H1 (cell line): ENCODE results near the gene VAMP3. TPM values are rescaled to one million over a fixed set of nuclear protein-coding genes. Genes with fewer than 3 reads are reported as not detected.

Experiments
- CTCF ChIA-PET: fragments of 300-600 bp; sonication (Branson Sonifier 250); formaldehyde crosslinking; loops from one replicate; lab custom pipeline; 2021; ENCODE audit not compliant: partially characterized antibody; lab: Charles Lee
- POLR2A ChIA-PET: fragments of 300-600 bp; sonication (Branson Sonifier 250); formaldehyde crosslinking; loops from one replicate; lab custom pipeline; 2021; ENCODE audit warnings: inconsistent platforms; ENCODE audit not compliant: partially characterized antibody; lab: Charles Lee
- DNase-seq, 2 experiments: peaks; one replicate each; pipeline versions ENCODE4 v3.0.0 to v3.0.0-alpha.2; 2010 to 2022; ENCODE audit warnings: low spot score in 2 of 2, low read depth in 1 of 2, mixed read lengths in 1 of 2
- FAIRE-seq: peaks from 2 replicates; lab custom pipeline; 2011; peaks lifted over from hg19 to GRCh38; lab: Jason Lieb, UNC
- H2AFZ ChIP-seq: 2 replicates; pipeline ENCODE4 v1.8.1; 2012; ENCODE audit warnings: low read length, inconsistent platforms
- H2AK5ac ChIP-seq: 2 replicates; pipeline ENCODE4 v1.6.1; 2013; ENCODE audit warnings: low read depth, low read length
- H2BK120ac ChIP-seq: replicated peaks from 2 replicates; pipeline ENCODE3; 2013; ENCODE audit warnings: low read depth, low read length, inconsistent platforms
- H2BK12ac ChIP-seq: 2 replicates; pipeline ENCODE4 v1.6.1; 2013; ENCODE audit warnings: low read depth, low read length
- H2BK15ac ChIP-seq: 2 replicates; pipeline ENCODE4 v1.6.1; 2013; ENCODE audit warnings: low read length
- H2BK20ac ChIP-seq: 2 replicates; pipeline ENCODE4 v1.6.1; 2013; ENCODE audit warnings: low read length
- H2BK5ac ChIP-seq: 2 replicates; pipeline ENCODE4 v1.6.1; 2013; ENCODE audit warnings: low read depth, low read length
- H3K14ac ChIP-seq: 2 replicates; pipeline ENCODE4 v1.6.1; 2013; ENCODE audit warnings: inconsistent platforms; ENCODE audit not compliant: insufficient read length
- H3K18ac ChIP-seq: 2 replicates; pipeline ENCODE4 v1.6.1; 2013; ENCODE audit warnings: low read length; ENCODE audit errors: extremely low read depth
- H3K23ac ChIP-seq: 2 replicates; pipeline ENCODE4 v1.6.1; 2013; ENCODE audit warnings: inconsistent platforms; ENCODE audit not compliant: insufficient read length
- H3K23me2 ChIP-seq: 2 replicates; pipeline ENCODE4 v1.6.1; 2013; ENCODE audit warnings: low read depth, low read length
- H3K27ac ChIP-seq: 2 replicates; pipeline ENCODE4 v1.6.1; 2011; ENCODE audit warnings: low read depth, low read length, inconsistent platforms
- H3K27me3 ChIP-seq, 4 experiments: replicated peaks in 1 of 4; 1 replicate in 1 of 4; 2 replicates in 3 of 4; pipeline versions ENCODE4 v1.6.1 to v1.8.1; 2011 to 2013; ENCODE audit warnings: low read length in 3 of 4, mild to moderate bottlenecking in 3 of 4, inconsistent platforms in 2 of 4, mixed read lengths in 2 of 4, moderate library complexity in 1 of 4; ENCODE audit not compliant: control insufficient read depth in 3 of 4, insufficient read depth in 3 of 4; ENCODE audit errors: extremely low read depth in 1 of 4
- H3K36me3 ChIP-seq, 4 experiments: 2 replicates each; pipeline versions ENCODE4 v1.6.1 to v1.8.1; 2011 to 2013; ENCODE audit warnings: mild to moderate bottlenecking in 4 of 4, low read length in 3 of 4, moderate library complexity in 2 of 4, control low read depth in 1 of 4, inconsistent platforms in 1 of 4; ENCODE audit not compliant: insufficient read depth in 4 of 4, control insufficient read depth in 2 of 4
- H3K4ac ChIP-seq: replicated peaks from 2 replicates; pipeline ENCODE3; 2013; ENCODE audit warnings: low read length, low read depth, mixed read lengths, inconsistent platforms; ENCODE audit not compliant: insufficient read length
- H3K4me1 ChIP-seq, 4 experiments: replicated peaks in 1 of 4; 1 replicate in 1 of 4; 2 replicates in 3 of 4; pipeline versions ENCODE4 v1.6.1 to v1.8.1; 2011 to 2013; ENCODE audit warnings: low read length in 3 of 4, inconsistent platforms in 2 of 4, mixed read lengths in 1 of 4; ENCODE audit not compliant: insufficient read depth in 4 of 4, control insufficient read depth in 3 of 4
- H3K4me2 ChIP-seq, 2 experiments: 2 replicates each; pipeline versions ENCODE4 v1.6.1 to v1.8.1; 2011 to 2013; ENCODE audit warnings: low read depth in 2 of 2, low read length in 2 of 2, control low read depth in 1 of 2, inconsistent platforms in 1 of 2, mild to moderate bottlenecking in 1 of 2; ENCODE audit not compliant: insufficient read depth in 1 of 2
- H3K4me3 ChIP-seq, 4 experiments: fragments of 200-600, 300-600 bp in 1 of 4; sonication (generic), shearing (Covaris generic), sonication (Bioruptor Twin) in 1 of 4; 2 replicates each; pipeline versions ENCODE4 v1.5.1 to v1.8.1; 2011 to 2016; ENCODE audit warnings: low read length in 4 of 4, low read depth in 3 of 4, control low read depth in 2 of 4, inconsistent platforms in 2 of 4, mild to moderate bottlenecking in 2 of 4, mixed read lengths in 1 of 4, moderate library complexity in 1 of 4; ENCODE audit not compliant: insufficient read depth in 2 of 4; ENCODE audit errors: extremely low read depth in 1 of 4
- H3K56ac ChIP-seq: replicated peaks from 2 replicates; pipeline ENCODE3; 2013; ENCODE audit warnings: low read depth, mild to moderate bottlenecking, mixed read lengths, low read length, inconsistent platforms; ENCODE audit not compliant: insufficient read length
- H3K79me1 ChIP-seq: 2 replicates; pipeline ENCODE4 v1.6.1; 2013; ENCODE audit warnings: low read depth, low read length, control low read depth
- H3K79me2 ChIP-seq, 2 experiments: 2 replicates each; pipeline versions ENCODE4 v1.6.1 to v1.8.1; 2012 to 2013; ENCODE audit warnings: low read length in 2 of 2, mild to moderate bottlenecking in 2 of 2, inconsistent platforms in 1 of 2; ENCODE audit not compliant: insufficient read depth in 2 of 2, control insufficient read depth in 1 of 2
- H3K9ac ChIP-seq, 4 experiments: replicated peaks in 1 of 4; 1 replicate in 1 of 4; 2 replicates in 3 of 4; pipeline versions ENCODE4 v1.6.1 to v1.8.1; 2011 to 2013; ENCODE audit warnings: low read depth in 3 of 4, low read length in 3 of 4, control low read depth in 2 of 4, mild to moderate bottlenecking in 2 of 4, moderate library complexity in 2 of 4, inconsistent platforms in 1 of 4; ENCODE audit errors: extremely low read depth in 1 of 4
- H3K9me3 ChIP-seq, 2 experiments: 2 replicates each; pipeline versions ENCODE4 v1.6.1 to v1.8.1; 2012 to 2013; ENCODE audit warnings: mild to moderate bottlenecking in 2 of 2, moderate library complexity in 2 of 2, control low read depth in 1 of 2, inconsistent platforms in 1 of 2, low read depth in 1 of 2, low read length in 1 of 2, mixed read lengths in 1 of 2; ENCODE audit not compliant: insufficient read depth in 2 of 2
- H4K20me1 ChIP-seq, 2 experiments: replicated peaks in 1 of 2; 2 replicates each; pipeline versions ENCODE3 to v1.8.1; 2011 to 2013; ENCODE audit warnings: inconsistent platforms in 2 of 2, low read length in 2 of 2, mild to moderate bottlenecking in 1 of 2; ENCODE audit not compliant: insufficient read depth in 2 of 2, control insufficient read depth in 1 of 2
- H4K5ac ChIP-seq: 2 replicates; pipeline ENCODE4 v1.6.1; 2013; ENCODE audit warnings: low read length, low read depth, mixed read lengths, inconsistent platforms; ENCODE audit not compliant: insufficient read length
- H4K8ac ChIP-seq: 2 replicates; pipeline ENCODE4 v1.8.0; 2013; ENCODE audit warnings: mild to moderate bottlenecking, moderate library complexity, low read length, inconsistent platforms; ENCODE audit not compliant: insufficient read depth; ENCODE audit errors: extremely low read depth
- H4K91ac ChIP-seq: replicated peaks from 2 replicates; pipeline ENCODE3; 2013; ENCODE audit warnings: low read length, mixed read lengths, inconsistent platforms; ENCODE audit not compliant: insufficient read length
- CTCF ChIP-seq, 3 experiments: IDR thresholded peaks; 1 replicate in 2 of 3; 2 replicates in 1 of 3; pipeline versions ENCODE4 v1.5.1 to v1.6.1; 2011; ENCODE audit warnings: low read length in 3 of 3, mild to moderate bottlenecking in 3 of 3, inconsistent platforms in 2 of 3, low read depth in 1 of 3, moderate library complexity in 1 of 3; ENCODE audit not compliant: insufficient read depth in 1 of 3; ENCODE audit errors: control extremely low read depth in 1 of 3
- RAD21 ChIP-seq, 2 experiments: IDR thresholded peaks in 1 of 2; conservative IDR thresholded peaks in 1 of 2; 2 replicates each; pipeline ENCODE4 v1.6.1; 2011; ENCODE audit warnings: low read depth in 2 of 2, low read length in 2 of 2, improper control_type of control experiment in 1 of 2, inconsistent platforms in 1 of 2, mild to moderate bottlenecking in 1 of 2, moderate library complexity in 1 of 2
- SRF ChIP-seq: IDR thresholded peaks from 2 replicates; pipeline ENCODE4 v1.6.1; 2011; ENCODE audit warnings: mild to moderate bottlenecking, low read depth, low read length, moderate library complexity
- WGBS, 2 experiments: shearing (Covaris generic) in 1 of 2; methylation state at CpG; one replicate each; pipeline versions ENCODE4 v1.1.6 to v1.1.7; 2013 to 2015; ENCODE audit warnings: low lambda C conversion rate in 2 of 2, mixed read lengths in 2 of 2, inconsistent platforms in 1 of 2, low coverage in 1 of 2, missing lambda C conversion rate in 1 of 2; ENCODE audit not compliant: insufficient replicate concordance in 2 of 2, insufficient coverage in 1 of 2, insufficient read length in 1 of 2; ENCODE audit errors: extremely low coverage in 1 of 2, missing lambda C conversion rate in 1 of 2; 5-methylcytosine and 5-hydroxymethylcytosine counted together
- polyA plus RNA-seq, 7 experiments: library from polyadenylated mRNA; depleted of rRNA in 3 of 7; stranded (reverse) in 5 of 7; unstranded in 2 of 7; fragments of >200 nt in 5 of 7; fragments of 200-250 nt in 2 of 7; gene quantifications; 1 replicate in 5 of 7; 2 replicates in 1 of 7; 4 replicates in 1 of 7; pipeline versions ENCODE4 v1.2.1 to v1.2.3, GENCODE V29; 2011 to 2013; ENCODE audit warnings: missing spikeins in 2 of 7, mixed read lengths in 2 of 7
- total RNA-seq: library from RNA; stranded (reverse); fragmentation: NEBNext Ultra II Directional; extraction: Animal tissue kit (Norgen Biotek cat#: 25700); gene quantifications from 2 replicates; pipeline ENCODE4 v1.2.1, GENCODE V29; 2021

VAMP3 gene
- total and polyA plus RNA-seq, 2 of the 8 experiments (the other 6 are each of a cell fraction or from before 2014, with no cell fraction given), result 27.9 to 36.7 TPM

GRCh38 chr1:7808253-7808844 lies 37.3 kb downstream of the VAMP3 start:
- Histone ChIP-seq H3K9ac (no peak overlapping the region), H3K23me2 (no peaks in the 10 kb centered on the region), H3K36me3 (peaks cover 0 to 46% (median 8%) of the 10 kb centered on the region in 4 experiments; a peak in 7 of 8 replicates), H4K8ac (no peak overlapping the region), H3K14ac (no peak overlapping the region), H4K20me1 (peaks cover 0 to 2% of the 10 kb centered on the region in 2 experiments), H2BK120ac (no peak overlapping the region), H3K27ac (no peak overlapping the region), H3K27me3 (no peaks in the 10 kb centered on the region), H2BK5ac (no peak overlapping the region), H2AK5ac (no peak overlapping the region), H3K56ac (no peak overlapping the region), H3K79me2 (no peaks in the 10 kb centered on the region), H2BK15ac (no peak overlapping the region), H3K79me1 (no peaks in the 10 kb centered on the region), H4K5ac (no peak overlapping the region), H2BK12ac (no peak overlapping the region), H3K9me3 (peaks cover 4 to 5% of the 10 kb centered on the region in 2 experiments; a peak in 2 of 4 replicates), H3K4ac (no peak overlapping the region), H3K4me1 (no peaks in the 10 kb centered on the region), H2BK20ac (no peak overlapping the region), H3K23ac (no peak overlapping the region), H3K4me2 (no peak overlapping the region), H3K4me3 (no peak overlapping the region), H4K91ac (no peak overlapping the region), H3K18ac (no peak overlapping the region), H2AFZ (no peak overlapping the region)
- WGBS, 2 experiments, result 55% methylated on average over 1 of the region's 1 CpG; no CpG with 5 or more reads in 1 of the 2 experiments
- POLR2A ChIA-PET, result no interaction called here
- no peak for FAIRE-seq
- TF ChIP-seq CTCF (IDR thresholded peaks at IDR 0.05; ENCODE audit: control extremely low read depth in 1 of 3, insufficient read depth in 1 of 3, low read depth in 1 of 3, low read length in 3 of 3) (peak in 2 of 3 experiments; percentile 12 to 59; a peak in 2 of 4 replicates), SRF (no peak), RAD21 (IDR thresholded peaks at IDR 0.05 in 1 of 2, conservative IDR thresholded peaks at IDR 0.05 in 1 of 2; ENCODE audit: low read depth in 2 of 2, low read length in 2 of 2) (peak; percentile 51 to 61)
- CTCF ChIA-PET, result interaction anchor here (0.6 to 1.9 kb wide), 23 partner anchors 10 to 267 kb away, joined by 3 to 10 read pairs (median 4); no protein-coding TSS in a partner anchor
- no peak for DNase-seq
